Activated T-helper 9 cell treated with anti-CD3 and anti-CD28 coated beads, Interleukin-2, amount 50 U/mL, for 16 hours (primary cell): ENCODE measurements around the gene MPDZ.

Experiments used
- DNase-seq: peaks from one replicate; pipeline ENCODE4 v3.0.0-alpha.2; 2020; ENCODE audit warnings: low read depth

The MPDZ gene

GRCh38 chr9:13137426-13137825 lies 142.1 kb downstream of the MPDZ start:
- DNase-seq: no peak

GRCh38 chr9:13131991-13132390 lies 147.5 kb downstream of the MPDZ start:
- no peak for DNase-seq

- DNase-seq: no peak
These were observed 148.1 kb downstream of the MPDZ start for GRCh38 chr9:13131416-13131815.

GRCh38 chr9:13128266-13128860 lies 151.1 kb downstream of the MPDZ start:
- no peak for DNase-seq

- no peak for DNase-seq
These were observed 152.4 kb downstream of the MPDZ start for GRCh38 chr9:13127131-13127530.

- no peak for DNase-seq
These were observed 154.2 kb downstream of the MPDZ start for GRCh38 chr9:13125261-13125660.

GRCh38 chr9:13122756-13123369 lies 156.6 kb downstream of the MPDZ start:
- no peak for DNase-seq

GRCh38 chr9:13118313-13118712 lies 161.2 kb downstream of the MPDZ start:
- no peak for DNase-seq

- DNase-seq: no peak
These were observed 163.2 kb downstream of the MPDZ start for GRCh38 chr9:13116292-13116691.

- DNase-seq: no peak
These were observed 165.7 kb downstream of the MPDZ start for GRCh38 chr9:13113751-13114150.

GRCh38 chr9:13113216-13113615 lies 166.3 kb downstream of the MPDZ start:
- no peak for DNase-seq

GRCh38 chr9:13111778-13112177 lies 167.7 kb downstream of the MPDZ start:
- DNase-seq: no peak

GRCh38 chr9:13110766-13111417 lies 168.6 kb downstream of the MPDZ start:
- DNase-seq: no peak

- DNase-seq: no peak
These were observed 169.7 kb downstream of the MPDZ start for GRCh38 chr9:13109781-13110180.

- DNase-seq: no peak
These were observed 172.5 kb downstream of the MPDZ start for GRCh38 chr9:13107008-13107407.

- no peak for DNase-seq
These were observed 178.4 kb downstream of the MPDZ start for GRCh38 chr9:13100914-13101572.

- no peak for DNase-seq
These were observed 184.4 kb downstream of the MPDZ start for GRCh38 chr9:13095056-13095455.

- DNase-seq: no peak
These were observed 188.9 kb downstream of the MPDZ start for GRCh38 chr9:13090628-13091027.

GRCh38 chr9:13089666-13090065 lies 189.8 kb downstream of the MPDZ start:
- DNase-seq: no peak

GRCh38 chr9:13088720-13089427 lies 190.6 kb downstream of the MPDZ start:
- DNase-seq: no peak

GRCh38 chr9:13083963-13084528 lies 195.4 kb downstream of the MPDZ start:
- DNase-seq: no peak

GRCh38 chr9:13083366-13083765 lies 196.1 kb downstream of the MPDZ start:
- DNase-seq: no peak
